Kidney (tissue), 2 donors: ENCODE measurements around the gene APEX1. TPM values are rescaled to one million over a fixed set of nuclear protein-coding genes. Genes with fewer than 3 reads are reported as not detected.

ENCODE experiments used
- polyA plus RNA-seq: library from polyadenylated mRNA; stranded (reverse); fragments of 350-450 nt; fragmentation: Illumina TruSeq; extraction: RNeasy Lipid Tissue Mini Kit (QIAGEN cat#74804); gene quantifications from one replicate; pipeline ENCODE4 v1.2.3, GENCODE V29; 2014; ENCODE audit warnings: low read depth, low replicate concordance; ENCODE audit not compliant: insufficient read depth
- total RNA-seq: library from RNA; stranded (reverse); fragmentation: NEBNext Ultra II Directional; extraction: Animal tissue kit (Norgen Biotek cat#: 25700); gene quantifications from one replicate; pipeline ENCODE4 v1.2.1, GENCODE V29; 2021
- donor health status: DM: yes; HTN: yes; CAD: no.

APEX1 gene
- total and polyA plus RNA-seq, 2 donors from 2014 or later, result 109 to 119 TPM

Other genes with a start within 250 kb of the APEX1 start
- not detected for gene OR11H6, start 231.5 kb upstream of the APEX1 start, total RNA-seq
- gene OR11H6, start 231.5 kb upstream of the APEX1 start, polyA plus RNA-seq, result not detected
- gene OR11H7, start 226.2 kb upstream of the APEX1 start, total RNA-seq, result not detected
- not detected for gene OR11H7, start 226.2 kb upstream of the APEX1 start, polyA plus RNA-seq
- gene OR11H4, start 215.9 kb upstream of the APEX1 start, total RNA-seq, result not detected
- not detected for gene OR11H4, start 215.9 kb upstream of the APEX1 start, polyA plus RNA-seq
- gene TTC5, start 149.3 kb upstream of the APEX1 start, total RNA-seq, result 22.3 TPM
- gene TTC5, start 149.3 kb upstream of the APEX1 start, polyA plus RNA-seq, result 12.3 TPM
- gene CCNB1IP1, start 121.9 kb upstream of the APEX1 start, total RNA-seq, result 25.7 TPM
- gene CCNB1IP1, start 121.9 kb upstream of the APEX1 start, polyA plus RNA-seq, result 58.2 TPM
- 18.4 TPM for gene PARP2, start 111.6 kb upstream of the APEX1 start, total RNA-seq
- gene PARP2, start 111.6 kb upstream of the APEX1 start, polyA plus RNA-seq, result 14.4 TPM
- gene TEP1, start 41.7 kb upstream of the APEX1 start, total RNA-seq, result 45.2 TPM
- 11.2 TPM for gene TEP1, start 41.7 kb upstream of the APEX1 start, polyA plus RNA-seq
- 0.72 TPM for gene KLHL33, start 19.1 kb upstream of the APEX1 start, total RNA-seq
- 0.24 TPM for gene KLHL33, start 19.1 kb upstream of the APEX1 start, polyA plus RNA-seq
- 32.4 TPM for gene OSGEP, start 414 bp upstream of the APEX1 start, total RNA-seq
- gene OSGEP, start 414 bp upstream of the APEX1 start, polyA plus RNA-seq, result 30.3 TPM
- 35.7 TPM for gene PIP4P1, start 6.2 kb downstream of the APEX1 start, total RNA-seq
- gene PIP4P1, start 6.2 kb downstream of the APEX1 start, polyA plus RNA-seq, result 33.3 TPM
- 80.7 TPM for gene PNP, start 14.2 kb downstream of the APEX1 start, total RNA-seq
- gene PNP, start 14.2 kb downstream of the APEX1 start, polyA plus RNA-seq, result 183 TPM
- gene RNASE10, start 50.3 kb downstream of the APEX1 start, total RNA-seq, result 0.57 TPM
- gene RNASE10, start 50.3 kb downstream of the APEX1 start, polyA plus RNA-seq, result 0.69 TPM
- not detected for gene RNASE9, start 105.8 kb downstream of the APEX1 start, total RNA-seq
- gene RNASE9, start 105.8 kb downstream of the APEX1 start, polyA plus RNA-seq, result not detected
- not detected for gene RNASE11, start 132.8 kb downstream of the APEX1 start, total RNA-seq
- not detected for gene RNASE11, start 132.8 kb downstream of the APEX1 start, polyA plus RNA-seq
- not detected for gene RNASE12, start 136.2 kb downstream of the APEX1 start, total RNA-seq
- not detected for gene RNASE12, start 136.2 kb downstream of the APEX1 start, polyA plus RNA-seq
- gene OR6S1, start 186.5 kb downstream of the APEX1 start, total RNA-seq, result not detected
- not detected for gene OR6S1, start 186.5 kb downstream of the APEX1 start, polyA plus RNA-seq
- gene RNASE4, start 229.3 kb downstream of the APEX1 start, total RNA-seq, result 22.8 TPM
- 40.4 TPM for gene RNASE4, start 229.3 kb downstream of the APEX1 start, polyA plus RNA-seq
- gene ANG, start 233.5 kb downstream of the APEX1 start, total RNA-seq, result 19.4 TPM
- 24.5 TPM for gene ANG, start 233.5 kb downstream of the APEX1 start, polyA plus RNA-seq